ENCODE measurements around the gene UTP15.

UTP15 gene

GRCh38 chr5:73542020-73542419 lies 23.5 kb upstream of the UTP15 start:
- H3K4me3 ChIP-seq (ENCODE audit: low read depth, low read length): no peak overlapping the region
- TF ChIP-seq, protein P1, sequence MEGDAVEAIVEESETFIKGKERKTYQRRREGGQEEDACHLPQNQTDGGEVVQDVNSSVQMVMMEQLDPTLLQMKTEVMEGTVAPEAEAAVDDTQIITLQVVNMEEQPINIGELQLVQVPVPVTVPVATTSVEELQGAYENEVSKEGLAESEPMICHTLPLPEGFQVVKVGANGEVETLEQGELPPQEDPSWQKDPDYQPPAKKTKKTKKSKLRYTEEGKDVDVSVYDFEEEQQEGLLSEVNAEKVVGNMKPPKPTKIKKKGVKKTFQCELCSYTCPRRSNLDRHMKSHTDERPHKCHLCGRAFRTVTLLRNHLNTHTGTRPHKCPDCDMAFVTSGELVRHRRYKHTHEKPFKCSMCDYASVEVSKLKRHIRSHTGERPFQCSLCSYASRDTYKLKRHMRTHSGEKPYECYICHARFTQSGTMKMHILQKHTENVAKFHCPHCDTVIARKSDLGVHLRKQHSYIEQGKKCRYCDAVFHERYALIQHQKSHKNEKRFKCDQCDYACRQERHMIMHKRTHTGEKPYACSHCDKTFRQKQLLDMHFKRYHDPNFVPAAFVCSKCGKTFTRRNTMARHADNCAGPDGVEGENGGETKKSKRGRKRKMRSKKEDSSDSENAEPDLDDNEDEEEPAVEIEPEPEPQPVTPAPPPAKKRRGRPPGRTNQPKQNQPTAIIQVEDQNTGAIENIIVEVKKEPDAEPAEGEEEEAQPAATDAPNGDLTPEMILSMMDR (IDR thresholded peaks at IDR 0.05; ENCODE audit: insufficient read depth, low read depth, low read length, missing control alignments): no peak
- no peak for DNase-seq (ENCODE audit: low read depth)

GRCh38 chr5:73544429-73545402 lies 20.8 kb upstream of the UTP15 start:
- TF ChIP-seq, protein P1 (IDR thresholded peaks at IDR 0.05; ENCODE audit: insufficient read depth, low read depth, low read length, missing control alignments): no peak
- no peak overlapping the region for H3K4me3 ChIP-seq (ENCODE audit: low read depth, low read length)
- no peak for DNase-seq (ENCODE audit: low read depth)

- DNase-seq (ENCODE audit: low read depth): no peak
- TF ChIP-seq, protein P1 (IDR thresholded peaks at IDR 0.05; ENCODE audit: insufficient read depth, low read depth, low read length, missing control alignments): no peak
- no peak overlapping the region for H3K4me3 ChIP-seq (ENCODE audit: low read depth, low read length)
These were observed 20.2 kb upstream of the UTP15 start for GRCh38 chr5:73545403-73545779.

- no peak for DNase-seq (ENCODE audit: low read depth)
- no peak overlapping the region for H3K4me3 ChIP-seq (ENCODE audit: low read depth, low read length)
- TF ChIP-seq, protein P1 (IDR thresholded peaks at IDR 0.05; ENCODE audit: insufficient read depth, low read depth, low read length, missing control alignments): no peak
These were observed 15.5 kb upstream of the UTP15 start for GRCh38 chr5:73550016-73550415.

GRCh38 chr5:73552642-73553041 lies 12.9 kb upstream of the UTP15 start:
- H3K4me3 ChIP-seq (ENCODE audit: low read depth, low read length): no peak overlapping the region
- DNase-seq (ENCODE audit: low read depth): no peak
- TF ChIP-seq, protein P1 (IDR thresholded peaks at IDR 0.05; ENCODE audit: insufficient read depth, low read depth, low read length, missing control alignments): no peak

DNA sequence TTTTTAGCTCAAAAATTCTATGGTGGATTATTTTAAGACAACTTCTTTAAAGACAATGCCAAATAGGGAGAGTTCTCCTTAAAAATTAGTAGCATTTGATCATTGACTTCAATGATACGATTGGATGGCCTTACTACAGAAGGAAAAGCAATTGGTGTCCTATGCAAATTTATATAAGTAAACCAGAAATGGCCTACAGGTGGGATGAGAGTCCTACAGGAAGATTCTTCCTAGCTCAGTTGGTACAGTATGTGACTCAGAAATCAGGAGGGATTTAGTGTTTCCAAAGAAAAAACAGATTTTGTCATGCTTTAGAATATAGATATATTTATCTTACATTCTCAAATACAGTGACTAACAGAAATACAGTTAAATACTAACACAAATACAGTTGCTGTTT lies 6.6 kb upstream of the UTP15 start:
- TF ChIP-seq, protein P1 (IDR thresholded peaks at IDR 0.05; ENCODE audit: insufficient read depth, low read depth, low read length, missing control alignments): no peak
- no peak overlapping the region for H3K4me3 ChIP-seq (ENCODE audit: low read depth, low read length)
- no peak for DNase-seq (ENCODE audit: low read depth)

Data from GM12865 (cell line).